ENCODE measurements around the gene PIP5K1C.

- TF ChIP-seq, protein P1, sequence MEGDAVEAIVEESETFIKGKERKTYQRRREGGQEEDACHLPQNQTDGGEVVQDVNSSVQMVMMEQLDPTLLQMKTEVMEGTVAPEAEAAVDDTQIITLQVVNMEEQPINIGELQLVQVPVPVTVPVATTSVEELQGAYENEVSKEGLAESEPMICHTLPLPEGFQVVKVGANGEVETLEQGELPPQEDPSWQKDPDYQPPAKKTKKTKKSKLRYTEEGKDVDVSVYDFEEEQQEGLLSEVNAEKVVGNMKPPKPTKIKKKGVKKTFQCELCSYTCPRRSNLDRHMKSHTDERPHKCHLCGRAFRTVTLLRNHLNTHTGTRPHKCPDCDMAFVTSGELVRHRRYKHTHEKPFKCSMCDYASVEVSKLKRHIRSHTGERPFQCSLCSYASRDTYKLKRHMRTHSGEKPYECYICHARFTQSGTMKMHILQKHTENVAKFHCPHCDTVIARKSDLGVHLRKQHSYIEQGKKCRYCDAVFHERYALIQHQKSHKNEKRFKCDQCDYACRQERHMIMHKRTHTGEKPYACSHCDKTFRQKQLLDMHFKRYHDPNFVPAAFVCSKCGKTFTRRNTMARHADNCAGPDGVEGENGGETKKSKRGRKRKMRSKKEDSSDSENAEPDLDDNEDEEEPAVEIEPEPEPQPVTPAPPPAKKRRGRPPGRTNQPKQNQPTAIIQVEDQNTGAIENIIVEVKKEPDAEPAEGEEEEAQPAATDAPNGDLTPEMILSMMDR (IDR thresholded peaks at IDR 0.05) = no peak
- peak in 1 of 3 donors; percentile 24 for TF ChIP-seq POLR2A (IDR thresholded peaks at IDR 0.05)
Measured at GRCh38 chr19:3669947-3670795, 30.1 kb downstream of the PIP5K1C start.

Measured in body of pancreas (tissue), 4 donors.